Neural cell (in vitro differentiated cells): ENCODE measurements around the gene BSX.

Experiments
- MXI1 ChIP-seq: fragments of 450-650 bp; conservative IDR thresholded peaks from 2 replicates; pipeline ENCODE4 v1.6.1; 2014; ENCODE audit warnings: antibody characterized with exemption, mild to moderate bottlenecking; ENCODE audit not compliant: poor library complexity, severe bottlenecking
- POLR2AphosphoS5 ChIP-seq: IDR thresholded peaks from 2 replicates; pipeline ENCODE4 v1.6.1; 2012
- RAD21 ChIP-seq: fragments of 450-650 bp; conservative IDR thresholded peaks from 2 replicates; pipeline ENCODE4 v1.6.1; 2014; ENCODE audit warnings: antibody characterized with exemption, mild to moderate bottlenecking, moderate library complexity
- SMC3 ChIP-seq: fragments of 450-650 bp; conservative IDR thresholded peaks from 2 replicates; pipeline ENCODE4 v1.6.1; 2014; ENCODE audit warnings: antibody characterized with exemption, mild to moderate bottlenecking, moderate library complexity; ENCODE audit not compliant: poor library complexity
- TAF1 ChIP-seq: IDR thresholded peaks from 2 replicates; pipeline ENCODE4 v1.6.1; 2012; ENCODE audit warnings: low read depth
- TF ChIP-seq, protein P1 (sequence below): fragments of 450-650 bp; IDR thresholded peaks from 2 replicates; pipeline ENCODE4 v1.5.1; 2014; ENCODE audit warnings: antibody characterized with exemption, mild to moderate bottlenecking, moderate library complexity; ENCODE audit not compliant: poor library complexity, severe bottlenecking

DNA sequence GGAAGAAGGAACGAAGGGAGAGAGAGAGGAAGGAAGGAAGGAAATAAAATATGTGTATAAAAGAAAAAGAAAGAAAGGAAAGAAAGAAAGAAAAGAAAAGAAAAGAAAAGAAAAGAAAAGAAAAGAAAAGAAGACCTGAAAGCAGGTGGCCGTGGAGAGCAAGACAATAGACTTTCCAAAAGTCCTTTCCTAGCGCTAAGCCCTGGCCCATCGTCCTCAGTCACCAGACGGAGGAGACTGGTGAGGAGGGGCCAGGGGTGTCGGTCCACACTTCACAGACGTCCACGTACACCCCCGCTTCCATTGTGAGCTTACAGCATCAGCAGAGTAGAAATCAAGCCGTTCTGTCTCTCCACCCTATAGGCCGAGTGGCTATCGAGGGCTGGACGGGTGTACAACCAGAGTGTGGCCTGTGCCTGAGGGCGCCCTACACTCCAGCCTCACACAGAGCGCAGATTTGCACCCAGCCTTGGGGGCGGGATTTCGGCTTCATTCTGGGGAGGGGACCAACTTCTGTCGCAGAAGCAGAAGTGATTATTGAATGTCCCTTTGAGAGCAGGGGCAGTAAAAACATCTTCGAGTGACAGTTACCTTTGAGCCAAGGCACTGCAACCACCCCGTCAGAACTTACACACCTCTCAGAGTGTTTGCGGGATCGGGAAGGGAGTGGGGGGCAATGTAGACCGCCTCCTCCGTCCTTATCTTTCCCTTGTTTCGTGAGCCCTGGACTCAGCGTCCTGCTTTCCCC lies 2.0 kb upstream of the BSX start:
- TF ChIP-seq POLR2AphosphoS5 (no peak), TAF1 (no peak), SMC3 (no peak), MXI1 (no peak), RAD21 (no peak)
- TF ChIP-seq, protein P1, sequence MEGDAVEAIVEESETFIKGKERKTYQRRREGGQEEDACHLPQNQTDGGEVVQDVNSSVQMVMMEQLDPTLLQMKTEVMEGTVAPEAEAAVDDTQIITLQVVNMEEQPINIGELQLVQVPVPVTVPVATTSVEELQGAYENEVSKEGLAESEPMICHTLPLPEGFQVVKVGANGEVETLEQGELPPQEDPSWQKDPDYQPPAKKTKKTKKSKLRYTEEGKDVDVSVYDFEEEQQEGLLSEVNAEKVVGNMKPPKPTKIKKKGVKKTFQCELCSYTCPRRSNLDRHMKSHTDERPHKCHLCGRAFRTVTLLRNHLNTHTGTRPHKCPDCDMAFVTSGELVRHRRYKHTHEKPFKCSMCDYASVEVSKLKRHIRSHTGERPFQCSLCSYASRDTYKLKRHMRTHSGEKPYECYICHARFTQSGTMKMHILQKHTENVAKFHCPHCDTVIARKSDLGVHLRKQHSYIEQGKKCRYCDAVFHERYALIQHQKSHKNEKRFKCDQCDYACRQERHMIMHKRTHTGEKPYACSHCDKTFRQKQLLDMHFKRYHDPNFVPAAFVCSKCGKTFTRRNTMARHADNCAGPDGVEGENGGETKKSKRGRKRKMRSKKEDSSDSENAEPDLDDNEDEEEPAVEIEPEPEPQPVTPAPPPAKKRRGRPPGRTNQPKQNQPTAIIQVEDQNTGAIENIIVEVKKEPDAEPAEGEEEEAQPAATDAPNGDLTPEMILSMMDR: no peak
